NCI-H2081 (cell line): ENCODE measurements around the gene ADD2.

Source experiments
- DNase-seq, 2 experiments: peaks; one replicate each; lab custom pipeline; 2025; lab: John Stamatoyannopoulos, UW

ADD2 gene

GRCh38 chr2:70670626-70671025 is 97.4 kb downstream of the ADD2 start:
- DNase-seq: no peak

GRCh38 chr2:70670202-70670601 is 97.8 kb downstream of the ADD2 start:
- no peak for DNase-seq

- no peak for DNase-seq
Observed at GRCh38 chr2:70668911-70669310, 99.1 kb downstream of the ADD2 start.

GRCh38 chr2:70668432-70668831 is 99.6 kb downstream of the ADD2 start:
- DNase-seq: no peak

GRCh38 chr2:70664525-70664924 is 103.5 kb downstream of the ADD2 start:
- DNase-seq: no peak

- no peak for DNase-seq
Observed at GRCh38 chr2:70663411-70663810, 104.6 kb downstream of the ADD2 start.

- no peak for DNase-seq
Observed at GRCh38 chr2:70659551-70659950, 108.4 kb downstream of the ADD2 start.

- DNase-seq: no peak
Observed at GRCh38 chr2:70658476-70658875, 109.5 kb downstream of the ADD2 start.

- DNase-seq: no peak
Observed at GRCh38 chr2:70657246-70657645, 110.8 kb downstream of the ADD2 start.

GRCh38 chr2:70656421-70657010 is 111.5 kb downstream of the ADD2 start:
- no peak for DNase-seq

- no peak for DNase-seq
Observed at GRCh38 chr2:70655786-70656185, 112.2 kb downstream of the ADD2 start.

GRCh38 chr2:70655211-70655610 is 112.8 kb downstream of the ADD2 start:
- DNase-seq: peak in 1 of 2 experiments; percentile 4

- no peak for DNase-seq
Observed at GRCh38 chr2:70651727-70652126, 116.3 kb downstream of the ADD2 start.

- DNase-seq: no peak
Observed at GRCh38 chr2:70651014-70651413, 117.0 kb downstream of the ADD2 start.

- no peak for DNase-seq
Observed at GRCh38 chr2:70648961-70649360, 119.0 kb downstream of the ADD2 start.

- DNase-seq: peak; percentile 47 to 52
Observed at GRCh38 chr2:70647873-70648481, 120.0 kb downstream of the ADD2 start.

GRCh38 chr2:70646420-70646818 is 121.6 kb downstream of the ADD2 start:
- no peak for DNase-seq

- no peak for DNase-seq
Observed at GRCh38 chr2:70645733-70646419, 122.1 kb downstream of the ADD2 start.

GRCh38 chr2:70643715-70644114 is 124.3 kb downstream of the ADD2 start:
- no peak for DNase-seq

GRCh38 chr2:70641263-70641784 is 126.7 kb downstream of the ADD2 start:
- DNase-seq: no peak

- DNase-seq: no peak
Observed at GRCh38 chr2:70639841-70640436, 128.1 kb downstream of the ADD2 start.

GRCh38 chr2:70638561-70638960 is 129.4 kb downstream of the ADD2 start:
- DNase-seq: no peak

- no peak for DNase-seq
Observed at GRCh38 chr2:70633508-70633907, 134.5 kb downstream of the ADD2 start.
